Left ventricle myocardium inferior (tissue), 1 donor: Measurements from ENCODE around the gene SCAMP3. TPM values are rescaled to one million over a fixed set of nuclear protein-coding genes. Genes with fewer than 3 reads are reported as not detected.

Source experiments
- DNase-seq: peaks from one replicate; pipeline ENCODE4 v3.0.0-alpha.2; 2020
- H3K27ac ChIP-seq: fragments of 200-600 bp; replicated peaks from 2 replicates; pipeline ENCODE4 v1.8.0; 2021
- H3K27me3 ChIP-seq: fragments of 200-600 bp; 2 replicates; pipeline ENCODE4 v1.8.0; 2021; ENCODE audit warnings: low read depth
- H3K36me3 ChIP-seq: fragments of 200-600 bp; 2 replicates; pipeline ENCODE4 v1.8.0; 2021
- H3K4me1 ChIP-seq: fragments of 200-600 bp; 2 replicates; pipeline ENCODE4 v1.8.0; 2021
- H3K4me3 ChIP-seq: fragments of 200-600 bp; 2 replicates; pipeline ENCODE4 v1.8.0; 2021; ENCODE audit warnings: mild to moderate bottlenecking, moderate library complexity
- H3K9me3 ChIP-seq: fragments of 200-600 bp; replicated peaks from 2 replicates; pipeline ENCODE4 v1.8.0; 2021
- CTCF ChIP-seq: fragments of 200-600 bp; IDR thresholded peaks from 2 replicates; pipeline ENCODE4 v1.8.0; 2021; ENCODE audit warnings: antibody characterized with exemption, mild to moderate bottlenecking, borderline replicate concordance
- intact Hi-C: fragments of 100-400 bp; cut with micrococcal nuclease; formaldehyde crosslinking; loops from one replicate; pipeline ENCODE4 v1.11.0; 2022
- total RNA-seq: library from RNA; stranded (reverse); fragmentation: NEBNext Ultra II Directional; extraction: Animal tissue kit (Norgen Biotek cat#: 25700); gene quantifications from one replicate; pipeline ENCODE4 v1.2.1, GENCODE V29; 2021
- donor health status: DM: no; HTN: yes; CAD: no; lungs with severe emphysema.

Gene SCAMP3
- total RNA-seq, 1 donor from 2014 or later = 57.1 TPM

- Histone ChIP-seq H3K36me3 (no peaks in the 10 kb centered on the region), H3K27ac (no peak overlapping the region), H3K4me3 (no peak overlapping the region), H3K27me3 (no peaks in the 10 kb centered on the region), H3K4me1 (no peaks in the 10 kb centered on the region), H3K9me3 (no peaks in the 10 kb centered on the region)
- DNase-seq = no peak
- intact Hi-C loops = no loop called here
- no peak for TF ChIP-seq CTCF
These were observed 22.3 kb upstream of the SCAMP3 start for GRCh38 chr1:155284476-155284875.

- Histone ChIP-seq H3K4me3 (no peak overlapping the region), H3K27ac (no peak overlapping the region), H3K36me3 (no peaks in the 10 kb centered on the region), H3K4me1 (peaks cover 10% of the 10 kb centered on the region), H3K9me3 (no peaks in the 10 kb centered on the region), H3K27me3 (no peaks in the 10 kb centered on the region)
- no peak for TF ChIP-seq CTCF
- DNase-seq = no peak
- intact Hi-C loops = no loop called here
These were observed 20.4 kb upstream of the SCAMP3 start for GRCh38 chr1:155282488-155283091.

- Histone ChIP-seq H3K4me1 (peaks cover 23% of the 10 kb centered on the region), H3K27ac (no peak overlapping the region), H3K9me3 (no peaks in the 10 kb centered on the region), H3K4me3 (no peak overlapping the region), H3K27me3 (no peaks in the 10 kb centered on the region), H3K36me3 (no peaks in the 10 kb centered on the region)
- TF ChIP-seq CTCF = no peak
- intact Hi-C loops = loop anchor here (5.0 kb wide), 1 partner anchor 43 kb away; the partner anchor contains the start of gene RUSC1
- no peak for DNase-seq
These were observed 17.1 kb upstream of the SCAMP3 start for GRCh38 chr1:155279268-155279667.

GRCh38 chr1:155278689-155279160 lies 16.6 kb upstream of the SCAMP3 start:
- no peak for DNase-seq
- H3K4me3 ChIP-seq = no peak overlapping the region
- no peak overlapping the region for H3K27ac ChIP-seq
- no peaks in the 10 kb centered on the region for H3K27me3 ChIP-seq
- no peaks in the 10 kb centered on the region for H3K9me3 ChIP-seq
- TF ChIP-seq CTCF = no peak
- intact Hi-C loops = loop anchor here (5.0 kb wide), 1 partner anchor 44 kb away; the partner anchor contains the start of gene RUSC1
- no peaks in the 10 kb centered on the region for H3K36me3 ChIP-seq
- H3K4me1 ChIP-seq = peaks cover 29% of the 10 kb centered on the region

GRCh38 chr1:155277902-155278688 lies 15.9 kb upstream of the SCAMP3 start:
- intact Hi-C loops = loop anchor here (5.0 kb wide), 1 partner anchor 44 kb away; the partner anchor contains the start of gene RUSC1
- Histone ChIP-seq H3K4me3 (peak overlapping the region; percentile 83), H3K9me3 (no peaks in the 10 kb centered on the region), H3K27me3 (no peaks in the 10 kb centered on the region), H3K4me1 (peaks cover 32% of the 10 kb centered on the region), H3K27ac (peak overlapping the region; percentile 76), H3K36me3 (no peaks in the 10 kb centered on the region)
- TF ChIP-seq CTCF = peak; percentile 23
- DNase-seq = peak; percentile 50
